Activated effector memory CD4-positive, alpha-beta T cell treated with anti-CD3 and anti-CD28 coated beads, Interleukin-2, amount 50 U/mL, for 16 hours (primary cell): Measurements from ENCODE around the gene UNC5C.

Source experiments
- DNase-seq: peaks from one replicate; pipeline ENCODE4 v3.0.0-alpha.2; 2020

The UNC5C gene

GRCh38 chr4:95256108-95256835, 292.5 kb downstream of the UNC5C start:
- no peak for DNase-seq

- DNase-seq: no peak
Measured at GRCh38 chr4:95255396-95256107, 293.2 kb downstream of the UNC5C start.

GRCh38 chr4:95251568-95251967, 297.2 kb downstream of the UNC5C start:
- DNase-seq: no peak

- no peak for DNase-seq
Measured at GRCh38 chr4:95250544-95251137, 298.1 kb downstream of the UNC5C start.

- no peak for DNase-seq
Measured at GRCh38 chr4:95249426-95250021, 299.2 kb downstream of the UNC5C start.

GRCh38 chr4:95248720-95249425, 299.9 kb downstream of the UNC5C start:
- DNase-seq: no peak

- no peak for DNase-seq
Measured at GRCh38 chr4:95243892-95244291, 304.9 kb downstream of the UNC5C start.

GRCh38 chr4:95238554-95238953, 310.2 kb downstream of the UNC5C start:
- DNase-seq: no peak

GRCh38 chr4:95232358-95233156, 316.2 kb downstream of the UNC5C start:
- no peak for DNase-seq

GRCh38 chr4:95231681-95232080, 317.1 kb downstream of the UNC5C start:
- no peak for DNase-seq

- no peak for DNase-seq
Measured at GRCh38 chr4:95225849-95226248, 322.9 kb downstream of the UNC5C start.

GRCh38 chr4:95224402-95224801, 324.4 kb downstream of the UNC5C start:
- no peak for DNase-seq

- no peak for DNase-seq
Measured at GRCh38 chr4:95220205-95221175, 328.3 kb downstream of the UNC5C start.

- DNase-seq: no peak
Measured at GRCh38 chr4:95219109-95219508, 329.7 kb downstream of the UNC5C start.

- no peak for DNase-seq
Measured at GRCh38 chr4:95217197-95217596, 331.6 kb downstream of the UNC5C start.

- DNase-seq: no peak
Measured at GRCh38 chr4:95216636-95217035, 332.1 kb downstream of the UNC5C start.

- DNase-seq: no peak
Measured at GRCh38 chr4:95215991-95216605, 332.7 kb downstream of the UNC5C start.

- DNase-seq: no peak
Measured at GRCh38 chr4:95215043-95215442, 333.7 kb downstream of the UNC5C start.

- no peak for DNase-seq
Measured at GRCh38 chr4:95214408-95214807, 334.4 kb downstream of the UNC5C start.

GRCh38 chr4:95213366-95213765, 335.4 kb downstream of the UNC5C start:
- no peak for DNase-seq
